ENCODE results near the gene AADACL2. TPM values are rescaled to one million over a fixed set of nuclear protein-coding genes. Genes with fewer than 3 reads are reported as not detected.

AADACL2 gene
- total and polyA plus RNA-seq, 9 of the 15 experiments (the other 6 are each of a cell fraction or from before 2014, with no cell fraction given), result not detected

- Histone ChIP-seq H3K9ac (ENCODE audit: insufficient read depth in 1 of 2, low read depth in 2 of 2, low read length in 2 of 2) (no peak overlapping the region), H3K27me3 (ENCODE audit: control insufficient read depth in 2 of 2, insufficient read depth in 2 of 2, low read length in 2 of 2) (no peaks in the 10 kb centered on the region), H3K9me3 (replicated peaks; ENCODE audit: control insufficient read depth, insufficient read depth, low read depth, low read length) (no peaks in the 10 kb centered on the region), H3K27ac (ENCODE audit: extremely low read depth, low read depth, low read length) (no peak overlapping the region), H3K4me3 (no peak overlapping the region), H3K36me3 (ENCODE audit: control insufficient read depth, insufficient read depth, low read length) (no peaks in the 10 kb centered on the region), H4K20me1 (replicated peaks; ENCODE audit: control insufficient read depth, insufficient read depth, low read length) (no peaks in the 10 kb centered on the region), H3K79me2 (ENCODE audit: control insufficient read depth, insufficient read depth, low read length) (no peaks in the 10 kb centered on the region), H3K4me2 (ENCODE audit: insufficient read depth, low read length) (no peak overlapping the region), H2AFZ (ENCODE audit: low read depth, low read length) (no peak overlapping the region), H3K4me1 (replicated peaks in 1 of 2; ENCODE audit: control insufficient read depth in 2 of 2, insufficient read depth in 2 of 2, low read length in 2 of 2) (no peaks in the 10 kb centered on the region), H3K9me1 (ENCODE audit: control insufficient read depth, insufficient read depth, low read length) (no peaks in the 10 kb centered on the region)
- DNase-seq (ENCODE audit: extremely low read depth in 1 of 4, low spot score in 3 of 4) (no peak), ATAC-seq (no peak), FAIRE-seq (no peak)
- TF ChIP-seq ZZZ3 (IDR thresholded peaks at IDR 0.05) (no peak), HDAC2 (IDR thresholded peaks at IDR 0.05) (no peak), SIN3B (IDR thresholded peaks at IDR 0.05; ENCODE audit: low read depth) (no peak), TAL1 (IDR thresholded peaks at IDR 0.05) (no peak), CHD2 (IDR thresholded peaks at IDR 0.05; ENCODE audit: low read depth, low read length) (no peak), RBM15 (IDR thresholded peaks at IDR 0.05; ENCODE audit: insufficient read depth, low read length) (no peak), KDM1A (IDR thresholded peaks at IDR 0.05) (no peak), ATF4 (CRISPR knock-in tag; IDR thresholded peaks at IDR 0.05) (no peak), ILK (tag; IDR thresholded peaks at IDR 0.05; ENCODE audit: borderline replicate concordance, low read depth) (no peak), ZNF324 (CRISPR knock-in tag; IDR thresholded peaks at IDR 0.05) (no peak), EHMT2 (IDR thresholded peaks at IDR 0.05) (no peak), YBX1 (IDR thresholded peaks at IDR 0.05) (no peak), NBN (IDR thresholded peaks at IDR 0.05; ENCODE audit: low read depth) (no peak)
- TF ChIP-seq, protein P1, sequence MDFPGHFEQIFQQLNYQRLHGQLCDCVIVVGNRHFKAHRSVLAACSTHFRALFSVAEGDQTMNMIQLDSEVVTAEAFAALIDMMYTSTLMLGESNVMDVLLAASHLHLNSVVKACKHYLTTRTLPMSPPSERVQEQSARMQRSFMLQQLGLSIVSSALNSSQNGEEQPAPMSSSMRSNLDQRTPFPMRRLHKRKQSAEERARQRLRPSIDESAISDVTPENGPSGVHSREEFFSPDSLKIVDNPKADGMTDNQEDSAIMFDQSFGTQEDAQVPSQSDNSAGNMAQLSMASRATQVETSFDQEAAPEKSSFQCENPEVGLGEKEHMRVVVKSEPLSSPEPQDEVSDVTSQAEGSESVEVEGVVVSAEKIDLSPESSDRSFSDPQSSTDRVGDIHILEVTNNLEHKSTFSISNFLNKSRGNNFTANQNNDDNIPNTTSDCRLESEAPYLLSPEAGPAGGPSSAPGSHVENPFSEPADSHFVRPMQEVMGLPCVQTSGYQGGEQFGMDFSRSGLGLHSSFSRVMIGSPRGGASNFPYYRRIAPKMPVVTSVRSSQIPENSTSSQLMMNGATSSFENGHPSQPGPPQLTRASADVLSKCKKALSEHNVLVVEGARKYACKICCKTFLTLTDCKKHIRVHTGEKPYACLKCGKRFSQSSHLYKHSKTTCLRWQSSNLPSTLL (IDR thresholded peaks at IDR 0.05), result no peak
- TF ChIP-seq, protein P2, sequence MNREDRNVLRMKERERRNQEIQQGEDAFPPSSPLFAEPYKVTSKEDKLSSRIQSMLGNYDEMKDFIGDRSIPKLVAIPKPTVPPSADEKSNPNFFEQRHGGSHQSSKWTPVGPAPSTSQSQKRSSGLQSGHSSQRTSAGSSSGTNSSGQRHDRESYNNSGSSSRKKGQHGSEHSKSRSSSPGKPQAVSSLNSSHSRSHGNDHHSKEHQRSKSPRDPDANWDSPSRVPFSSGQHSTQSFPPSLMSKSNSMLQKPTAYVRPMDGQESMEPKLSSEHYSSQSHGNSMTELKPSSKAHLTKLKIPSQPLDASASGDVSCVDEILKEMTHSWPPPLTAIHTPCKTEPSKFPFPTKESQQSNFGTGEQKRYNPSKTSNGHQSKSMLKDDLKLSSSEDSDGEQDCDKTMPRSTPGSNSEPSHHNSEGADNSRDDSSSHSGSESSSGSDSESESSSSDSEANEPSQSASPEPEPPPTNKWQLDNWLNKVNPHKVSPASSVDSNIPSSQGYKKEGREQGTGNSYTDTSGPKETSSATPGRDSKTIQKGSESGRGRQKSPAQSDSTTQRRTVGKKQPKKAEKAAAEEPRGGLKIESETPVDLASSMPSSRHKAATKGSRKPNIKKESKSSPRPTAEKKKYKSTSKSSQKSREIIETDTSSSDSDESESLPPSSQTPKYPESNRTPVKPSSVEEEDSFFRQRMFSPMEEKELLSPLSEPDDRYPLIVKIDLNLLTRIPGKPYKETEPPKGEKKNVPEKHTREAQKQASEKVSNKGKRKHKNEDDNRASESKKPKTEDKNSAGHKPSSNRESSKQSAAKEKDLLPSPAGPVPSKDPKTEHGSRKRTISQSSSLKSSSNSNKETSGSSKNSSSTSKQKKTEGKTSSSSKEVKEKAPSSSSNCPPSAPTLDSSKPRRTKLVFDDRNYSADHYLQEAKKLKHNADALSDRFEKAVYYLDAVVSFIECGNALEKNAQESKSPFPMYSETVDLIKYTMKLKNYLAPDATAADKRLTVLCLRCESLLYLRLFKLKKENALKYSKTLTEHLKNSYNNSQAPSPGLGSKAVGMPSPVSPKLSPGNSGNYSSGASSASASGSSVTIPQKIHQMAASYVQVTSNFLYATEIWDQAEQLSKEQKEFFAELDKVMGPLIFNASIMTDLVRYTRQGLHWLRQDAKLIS (CRISPR knock-in tag; IDR thresholded peaks at IDR 0.05), result no peak
- TF ChIP-seq, protein P3, sequence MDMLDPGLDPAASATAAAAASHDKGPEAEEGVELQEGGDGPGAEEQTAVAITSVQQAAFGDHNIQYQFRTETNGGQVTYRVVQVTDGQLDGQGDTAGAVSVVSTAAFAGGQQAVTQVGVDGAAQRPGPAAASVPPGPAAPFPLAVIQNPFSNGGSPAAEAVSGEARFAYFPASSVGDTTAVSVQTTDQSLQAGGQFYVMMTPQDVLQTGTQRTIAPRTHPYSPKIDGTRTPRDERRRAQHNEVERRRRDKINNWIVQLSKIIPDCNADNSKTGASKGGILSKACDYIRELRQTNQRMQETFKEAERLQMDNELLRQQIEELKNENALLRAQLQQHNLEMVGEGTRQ (CRISPR knock-in tag; IDR thresholded peaks at IDR 0.05), result no peak
- 21% methylated on average over 2 of the region's 2 CpGs for whole genome bisulfite sequencing (ENCODE audit: insufficient coverage, low coverage, missing lambda C conversion rate)
- in situ Hi-C loops (cut with MboI) (no loop called here), intact Hi-C loops (cut with micrococcal nuclease) (no loop called here)
- BruUV-seq (replicated peaks), result no TSS peak
- ChIA-PET CTCF (ENCODE audit: low intra/inter-chr PET ratio) (no interaction called here), POLR2A (interaction anchor here (0.5 to 1.1 kb wide), 3 partner anchors 9 to 18 kb away, joined by 3 read pairs; no protein-coding TSS in a partner anchor)
Measured at GRCh38 chr3:151777880-151778279, 44.2 kb downstream of the AADACL2 start.
